PC-3 (cell line): ENCODE results near the gene TRDN. TPM values are rescaled to one million over a fixed set of nuclear protein-coding genes. Genes with fewer than 3 reads are reported as not detected.
A peak's percentile ranks its signal among the peaks of the same experiment; 100 is the strongest.

ENCODE experiments used
- ATAC-seq: fragments of 200-7000 bp; cut with Tn5 transposase; 2 replicates; pipeline ENCODE4 v1.9.1; 2020; ENCODE audit warnings: mild to moderate bottlenecking, moderate library complexity
- BruUV-seq: library from RNA; stranded (reverse); fragments of 400-500 nt; replicated peaks from 2 replicates; lab custom pipeline; 2021; lab: Mats Ljungman, UMichigan
- CTCF ChIA-PET: fragments of 300-600 bp; sonication (Branson Sonifier 250); formaldehyde crosslinking; loops from one replicate; lab custom pipeline; 2022; ENCODE audit warnings: antibody characterized with exemption; lab: Charles Lee
- POLR2A ChIA-PET: fragments of 300-600 bp; sonication (Branson Sonifier 250); formaldehyde crosslinking; loops from one replicate; lab custom pipeline; 2022; ENCODE audit warnings: antibody characterized with exemption; ENCODE audit not compliant: unreplicated experiment; lab: Charles Lee
- DNase-seq: peaks from one replicate; pipeline ENCODE4 v3.0.0-alpha.2; 2015
- H2AFZ ChIP-seq: fragments of 300-600 bp; sonication (generic); 2 replicates; pipeline ENCODE4 v1.6.0; 2016; ENCODE audit warnings: antibody characterized with exemption, low read length
- H3F3A ChIP-seq: fragments of 300-600 bp; sonication (generic); one replicate; pipeline ENCODE4 v1.6.0; 2017; ENCODE audit warnings: antibody characterized with exemption, low read length, control low read depth, mild to moderate bottlenecking; ENCODE audit not compliant: unreplicated experiment
- H3K27ac ChIP-seq: fragments of 300-600 bp; sonication (generic); 2 replicates; pipeline ENCODE4 v1.5.1; 2016; ENCODE audit warnings: mild to moderate bottlenecking, low read length
- H3K27me3 ChIP-seq: fragments of 300-600 bp; sonication (generic); 2 replicates; pipeline ENCODE4 v1.6.1; 2016; ENCODE audit warnings: low read length, mixed read lengths
- H3K36me3 ChIP-seq: fragments of 300-600 bp; sonication (generic); 2 replicates; pipeline ENCODE4 v1.6.1; 2016; ENCODE audit warnings: low read depth, mixed run types, low read length, mixed read lengths
- H3K4me1 ChIP-seq: fragments of 300-600 bp; sonication (generic); 2 replicates; pipeline ENCODE4 v1.5.1; 2016; ENCODE audit warnings: low read length; ENCODE audit not compliant: insufficient read depth
- H3K4me2 ChIP-seq: fragments of 300-600 bp; sonication (generic); 2 replicates; pipeline ENCODE4 v1.6.0; 2016; ENCODE audit warnings: low read length
- H3K4me3 ChIP-seq: fragments of 300-600 bp; sonication (generic); 2 replicates; pipeline ENCODE4 v1.5.1; 2016; ENCODE audit warnings: mild to moderate bottlenecking, low read length, mixed read lengths
- H3K79me2 ChIP-seq: fragments of 300-600 bp; sonication (generic); 2 replicates; pipeline ENCODE4 v1.6.1; 2017; ENCODE audit warnings: low read length, mixed read lengths
- H3K9ac ChIP-seq: fragments of 300-600 bp; sonication (generic); 2 replicates; pipeline ENCODE4 v1.6.0; 2016; ENCODE audit warnings: mild to moderate bottlenecking, low read length
- H3K9me2 ChIP-seq: fragments of 300-600 bp; sonication (generic); replicated peaks from 2 replicates; pipeline ENCODE4 v1.6.1; 2016; ENCODE audit warnings: mixed run types, low read length, mixed read lengths
- H3K9me3 ChIP-seq: fragments of 300-600 bp; sonication (generic); 2 replicates; pipeline ENCODE4 v1.6.1; 2016; ENCODE audit warnings: low read length, mixed read lengths
- H4K20me1 ChIP-seq: fragments of 300-600 bp; sonication (generic); 2 replicates; pipeline ENCODE4 v1.6.1; 2016; ENCODE audit warnings: low read length, mixed read lengths
- EZH2 ChIP-seq: fragments of 300-600 bp; sonication (generic); IDR thresholded peaks from one replicate; pipeline ENCODE4 v1.6.1; 2017; ENCODE audit warnings: antibody characterized with exemption, mild to moderate bottlenecking, low read length; ENCODE audit not compliant: unreplicated experiment
- EZH2phosphoT487 ChIP-seq: fragments of 300-600 bp; sonication (generic); IDR thresholded peaks from 2 replicates; pipeline ENCODE4 v1.6.1; 2018; ENCODE audit warnings: mild to moderate bottlenecking, antibody characterized with exemption, low read length, borderline replicate concordance
- intact Hi-C: fragments of 100-400 bp; cut with micrococcal nuclease; formaldehyde crosslinking; loops from 2 replicates; pipeline ENCODE4 v1.9.0; 2023
- total RNA-seq: library from RNA; depleted of rRNA; stranded (reverse); fragments of >200 nt; gene quantifications from 2 replicates; pipeline ENCODE4 v1.2.3, GENCODE V29; 2014
- TF ChIP-seq, protein P1 (sequence below): fragments of 300-600 bp; sonication (generic); conservative IDR thresholded peaks from 2 replicates; pipeline ENCODE4 v1.5.1; 2017; ENCODE audit warnings: antibody characterized with exemption, low read depth, mild to moderate bottlenecking, low read length

Gene TRDN
- total RNA-seq, 1 experiment from 2014 or later = not detected

DNA sequence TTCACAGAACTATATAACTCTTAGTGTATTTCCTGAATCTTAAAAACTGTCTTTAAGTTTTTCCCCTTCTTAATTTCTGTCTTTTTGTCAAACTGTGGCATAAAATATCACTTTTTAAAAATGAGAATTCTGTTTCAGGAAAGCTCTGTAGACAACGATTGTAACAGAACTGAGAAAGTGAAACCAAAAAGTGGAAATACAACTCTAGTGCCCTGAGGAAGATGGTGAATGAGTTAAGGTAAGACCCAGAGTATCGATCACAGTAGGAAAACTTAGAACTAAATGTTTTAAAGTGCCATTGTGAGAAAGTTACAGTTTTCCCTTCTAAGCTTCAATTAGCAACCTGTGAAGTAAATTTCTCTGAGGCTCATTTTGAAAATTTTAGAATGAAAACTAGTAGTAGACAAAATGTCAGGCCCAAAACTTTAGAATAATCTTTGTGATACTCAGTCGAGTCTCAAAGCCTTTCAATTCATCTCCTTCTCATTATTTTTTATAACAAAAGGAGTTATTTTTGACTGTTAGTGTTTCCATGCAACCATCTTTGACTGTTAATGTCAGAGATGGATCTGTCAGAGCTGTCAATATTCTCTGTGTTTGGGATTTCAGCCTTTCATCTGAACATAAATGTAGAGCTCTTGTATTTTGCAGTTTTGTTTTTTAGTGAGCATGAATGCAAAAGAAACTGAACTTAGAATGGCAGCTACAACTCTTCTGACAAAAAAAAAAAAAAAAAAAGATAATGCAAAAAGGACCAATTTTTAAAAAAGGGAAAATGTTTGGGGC, 19.0 kb upstream of the TRDN start:
- intact Hi-C loops = no loop called here
- ATAC-seq (no peak), DNase-seq (peak; percentile 8)
- Histone ChIP-seq H3K4me2 (peak overlapping the region; percentile 86), H3K27me3 (no peaks in the 10 kb centered on the region), H3K27ac (no peak overlapping the region), H3K9me2 (no peaks in the 10 kb centered on the region), H3F3A (no peaks in the 10 kb centered on the region), H3K79me2 (no peaks in the 10 kb centered on the region), H3K9me3 (no peaks in the 10 kb centered on the region), H4K20me1 (no peaks in the 10 kb centered on the region), H3K4me1 (no peaks in the 10 kb centered on the region), H3K4me3 (peak overlapping the region; percentile 66), H3K9ac (peak overlapping the region; percentile 29; the same call in 1 of the 2 replicates), H3K36me3 (no peaks in the 10 kb centered on the region), H2AFZ (peak overlapping the region; percentile 91)
- TF ChIP-seq EZH2phosphoT487 (no peak), EZH2 (no peak)
- TF ChIP-seq, protein P1, sequence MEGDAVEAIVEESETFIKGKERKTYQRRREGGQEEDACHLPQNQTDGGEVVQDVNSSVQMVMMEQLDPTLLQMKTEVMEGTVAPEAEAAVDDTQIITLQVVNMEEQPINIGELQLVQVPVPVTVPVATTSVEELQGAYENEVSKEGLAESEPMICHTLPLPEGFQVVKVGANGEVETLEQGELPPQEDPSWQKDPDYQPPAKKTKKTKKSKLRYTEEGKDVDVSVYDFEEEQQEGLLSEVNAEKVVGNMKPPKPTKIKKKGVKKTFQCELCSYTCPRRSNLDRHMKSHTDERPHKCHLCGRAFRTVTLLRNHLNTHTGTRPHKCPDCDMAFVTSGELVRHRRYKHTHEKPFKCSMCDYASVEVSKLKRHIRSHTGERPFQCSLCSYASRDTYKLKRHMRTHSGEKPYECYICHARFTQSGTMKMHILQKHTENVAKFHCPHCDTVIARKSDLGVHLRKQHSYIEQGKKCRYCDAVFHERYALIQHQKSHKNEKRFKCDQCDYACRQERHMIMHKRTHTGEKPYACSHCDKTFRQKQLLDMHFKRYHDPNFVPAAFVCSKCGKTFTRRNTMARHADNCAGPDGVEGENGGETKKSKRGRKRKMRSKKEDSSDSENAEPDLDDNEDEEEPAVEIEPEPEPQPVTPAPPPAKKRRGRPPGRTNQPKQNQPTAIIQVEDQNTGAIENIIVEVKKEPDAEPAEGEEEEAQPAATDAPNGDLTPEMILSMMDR = no peak
- CTCF ChIA-PET = no interaction called here
- POLR2A ChIA-PET = no interaction called here
- no TSS peak for BruUV-seq

DNA sequence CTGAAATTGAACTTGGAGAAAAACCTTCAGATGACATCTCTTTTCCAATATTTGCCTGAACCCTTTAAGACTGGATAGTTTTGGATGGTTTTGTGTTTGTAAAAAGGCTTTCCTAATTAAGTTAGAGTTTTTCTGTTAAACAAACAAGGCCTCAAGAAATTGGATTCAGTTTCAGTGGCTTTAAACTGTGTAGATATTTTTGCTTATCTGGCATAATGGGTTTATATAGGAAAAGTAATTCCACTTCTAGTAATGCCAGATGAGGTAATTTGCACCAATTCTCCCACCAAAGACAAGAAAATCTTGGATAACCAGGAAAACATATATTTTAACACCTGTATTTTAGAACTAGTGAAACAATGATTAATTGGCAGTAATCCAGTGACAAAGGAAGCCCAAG, 12.0 kb upstream of the TRDN start:
- intact Hi-C loops = no loop called here
- H3K36me3 ChIP-seq = no peaks in the 10 kb centered on the region
- CTCF ChIA-PET = no interaction called here
- H3K27ac ChIP-seq = no peak overlapping the region
- no TSS peak for BruUV-seq
- H3K9me3 ChIP-seq = no peaks in the 10 kb centered on the region
- H3K79me2 ChIP-seq = no peaks in the 10 kb centered on the region
- no peaks in the 10 kb centered on the region for H3K4me1 ChIP-seq
- no peaks in the 10 kb centered on the region for H4K20me1 ChIP-seq
- H3K4me3 ChIP-seq = no peak overlapping the region
- no peaks in the 10 kb centered on the region for H3F3A ChIP-seq
- H3K4me2 ChIP-seq = no peak overlapping the region
- ATAC-seq (no peak), DNase-seq (no peak)
- TF ChIP-seq, protein P1 = no peak
- TF ChIP-seq EZH2 (no peak), EZH2phosphoT487 (no peak)
- H3K9me2 ChIP-seq = no peaks in the 10 kb centered on the region
- H3K9ac ChIP-seq = no peak overlapping the region
- no peak overlapping the region for H2AFZ ChIP-seq
- no peaks in the 10 kb centered on the region for H3K27me3 ChIP-seq
- POLR2A ChIA-PET = no interaction called here

DNA sequence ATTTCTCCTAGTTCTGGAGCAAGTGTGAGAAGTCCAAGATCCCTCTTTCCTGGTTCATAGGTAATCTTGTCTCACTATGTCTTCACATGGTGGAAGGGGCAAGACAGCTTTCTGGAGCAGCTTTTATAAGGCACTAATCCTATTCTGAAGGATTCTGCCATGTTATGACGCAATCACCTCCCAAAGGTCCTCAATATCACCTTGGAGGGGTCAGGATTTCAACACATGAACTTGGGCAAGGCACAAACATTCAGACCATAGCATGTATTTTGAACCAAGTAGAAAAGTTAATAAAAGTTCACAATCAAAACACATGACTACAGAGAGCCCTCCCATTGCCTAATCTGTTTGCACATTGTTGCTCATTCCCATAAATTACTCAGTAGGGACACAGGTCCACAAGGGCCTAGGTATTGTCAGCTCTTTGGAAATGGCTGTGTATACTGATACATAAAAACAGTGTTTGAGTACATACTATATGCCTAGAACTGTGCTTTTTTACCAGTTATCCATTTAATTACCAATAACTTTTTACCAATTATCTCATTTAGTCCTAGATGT, 11.3 kb upstream of the TRDN start:
- Histone ChIP-seq H3K27ac (no peak overlapping the region), H3K9ac (no peak overlapping the region), H3K9me3 (no peaks in the 10 kb centered on the region), H3K27me3 (no peaks in the 10 kb centered on the region), H4K20me1 (no peaks in the 10 kb centered on the region), H3K9me2 (no peaks in the 10 kb centered on the region), H3F3A (no peaks in the 10 kb centered on the region), H3K4me3 (no peak overlapping the region), H3K4me1 (no peaks in the 10 kb centered on the region), H3K4me2 (no peak overlapping the region), H3K36me3 (no peaks in the 10 kb centered on the region), H3K79me2 (no peaks in the 10 kb centered on the region), H2AFZ (no peak overlapping the region)
- DNase-seq = no peak
- ChIA-PET POLR2A (no interaction called here), CTCF (no interaction called here)
- ATAC-seq = no peak
- intact Hi-C loops = no loop called here
- TF ChIP-seq, protein P1 = no peak
- no peak for TF ChIP-seq EZH2
- TF ChIP-seq EZH2phosphoT487 = no peak
- BruUV-seq = no TSS peak
